Prostate gland (tissue), 2 donors: ENCODE data around the gene LAMA2.

Experiments used
- CTCF ChIP-seq, 4 experiments: fragments of 200-600 bp in 2 of 4; fragments of 450-650 bp in 2 of 4; sonication (generic) in 2 of 4; IDR thresholded peaks; 1 replicate in 3 of 4; 2 replicates in 1 of 4; pipeline ENCODE4 v1.5.1; 2016 to 2019; ENCODE audit warnings: antibody characterized with exemption in 4 of 4, mild to moderate bottlenecking in 2 of 4, moderate library complexity in 2 of 4
- POLR2A ChIP-seq: fragments of 450-650 bp; IDR thresholded peaks from one replicate; pipeline ENCODE4 v1.6.1; 2016; ENCODE audit warnings: antibody characterized with exemption, mild to moderate bottlenecking

DNA sequence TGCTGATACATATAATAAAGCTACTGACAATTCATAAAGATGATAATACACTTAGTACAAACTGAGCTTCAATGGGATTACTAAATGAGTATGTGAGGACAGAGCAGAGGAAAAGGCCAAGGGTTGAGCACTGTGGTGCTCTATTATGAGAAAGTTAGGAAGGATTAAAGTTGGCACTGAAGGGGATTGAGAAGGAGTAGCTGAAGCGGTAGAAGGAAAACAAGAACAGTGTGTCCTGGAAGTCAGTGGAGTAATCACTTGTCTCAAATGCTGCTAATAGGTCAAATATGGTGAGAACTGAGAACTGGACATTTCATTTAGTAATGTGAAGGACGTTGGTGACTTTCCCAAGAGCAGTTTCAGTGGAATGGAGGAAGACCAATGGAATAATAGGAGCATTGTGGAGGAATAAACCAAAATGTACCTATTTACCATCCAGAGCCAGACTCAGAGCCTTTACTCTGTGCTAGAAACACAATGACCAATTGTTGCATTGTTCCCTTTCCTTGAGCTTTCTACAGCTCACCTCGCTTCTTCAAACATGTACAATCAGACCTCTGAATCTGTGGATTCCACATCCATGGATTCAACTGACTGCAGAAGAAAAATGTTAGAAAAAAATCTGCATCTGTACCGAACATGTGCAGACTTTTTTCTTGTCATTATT is 255.9 kb downstream of the LAMA2 start:
- TF ChIP-seq CTCF (IDR thresholded peaks at IDR 0.05) (no peak), POLR2A (no peak)
